GM12878 (cell line): ENCODE results near the gene LYPLA2. TPM values are rescaled to one million over a fixed set of nuclear protein-coding genes. Genes with fewer than 3 reads are reported as not detected.

ENCODE experiments used
- ATAC-seq: fragments of 200-7000 bp; cut with Tn5 transposase; 3 replicates; pipeline ENCODE4 v1.9.1; 2020; ENCODE audit warnings: mild to moderate bottlenecking, moderate library complexity
- BruUV-seq: library from RNA; stranded (reverse); fragments of 400-500 nt; replicated peaks from 2 replicates; lab custom pipeline; 2021; lab: Mats Ljungman, UMichigan
- CTCF ChIA-PET: fragments of 300-600 bp; sonication (Branson Sonifier 250); formaldehyde crosslinking; extraction: SDS; loops from one replicate; lab custom pipeline; 2021; ENCODE audit warnings: inconsistent platforms; lab: Yijun Ruan, JAX
- POLR2A ChIA-PET: fragments of 350-600 bp; formaldehyde crosslinking; extraction: SDS; loops from one replicate; lab custom pipeline; 2021; ENCODE audit warnings: inconsistent platforms; lab: Charles Lee
- RAD21 ChIA-PET: fragments of 300-600 bp; sonication (Branson Sonifier 250); formaldehyde crosslinking; loops from one replicate; lab custom pipeline; 2023; ENCODE audit warnings: antibody characterized with exemption; ENCODE audit not compliant: unreplicated experiment; lab: Charles Lee
- SMC1A ChIA-PET: fragments of 300-600 bp; sonication (Branson Sonifier 250); formaldehyde crosslinking; loops from one replicate; lab custom pipeline; 2023; ENCODE audit not compliant: unreplicated experiment, uncharacterized antibody; lab: Charles Lee
- DNase-seq: peaks from one replicate; pipeline ENCODE4 v3.0.0-alpha.2; 2011; ENCODE audit warnings: low read depth, low spot score
- FAIRE-seq: peaks from 3 replicates; lab custom pipeline; 2011; peaks lifted over from hg19 to GRCh38; lab: Jason Lieb, UNC
- H2AFZ ChIP-seq: 2 replicates; pipeline ENCODE4 v1.6.0; 2011; ENCODE audit warnings: low read depth, low read length, control low read depth; ENCODE audit not compliant: control insufficient read depth
- H3K27ac ChIP-seq: 2 replicates; pipeline ENCODE4 v1.5.1; 2011; ENCODE audit warnings: control low read depth; ENCODE audit not compliant: control insufficient read depth, insufficient read depth
- H3K27me3 ChIP-seq, 2 experiments: replicated peaks in 1 of 2; 2 replicates each; pipeline versions ENCODE4 v1.6.0 to v1.6.1; 2011; ENCODE audit warnings: low read length in 1 of 2; ENCODE audit not compliant: control insufficient read depth in 2 of 2, insufficient read depth in 2 of 2
- H3K36me3 ChIP-seq, 2 experiments: 2 replicates each; pipeline ENCODE4 v1.5.1; 2011; ENCODE audit warnings: low read length in 1 of 2; ENCODE audit not compliant: control insufficient read depth in 2 of 2, insufficient read depth in 2 of 2
- H3K4me1 ChIP-seq: 2 replicates; pipeline ENCODE4 v1.6.1; 2011; ENCODE audit warnings: mild to moderate bottlenecking, low read length, moderate library complexity, mixed read lengths; ENCODE audit not compliant: control insufficient read depth, insufficient read depth
- H3K4me2 ChIP-seq: 2 replicates; pipeline ENCODE4 v1.6.0; 2011; ENCODE audit warnings: control low read depth; ENCODE audit not compliant: control insufficient read depth, insufficient read depth
- H3K4me3 ChIP-seq: fragments of 200-600 bp; sonication (generic); 2 replicates; pipeline ENCODE4 v1.5.1; 2016
- H3K79me2 ChIP-seq: 2 replicates; pipeline ENCODE4 v1.6.0; 2011; ENCODE audit warnings: low read length; ENCODE audit not compliant: control insufficient read depth, insufficient read depth
- H3K9ac ChIP-seq: 2 replicates; pipeline ENCODE4 v1.8.0; 2011; ENCODE audit warnings: low read length, control low read depth, mixed read lengths; ENCODE audit not compliant: control insufficient read depth, insufficient read depth
- H3K9me3 ChIP-seq: replicated peaks from 3 replicates; pipeline ENCODE4 v1.5.1; 2011; ENCODE audit warnings: mild to moderate bottlenecking, low read length; ENCODE audit not compliant: control insufficient read depth, insufficient read depth
- H4K20me1 ChIP-seq: 2 replicates; pipeline ENCODE4 v1.6.0; 2011; ENCODE audit not compliant: control insufficient read depth, insufficient read depth
- BRCA1 ChIP-seq: IDR thresholded peaks from 2 replicates; pipeline ENCODE4 v1.6.1; 2011; ENCODE audit warnings: low read depth, low read length, improper control_type of control experiment
- CHD4 ChIP-seq: fragments of 200-600 bp; sonication (generic); IDR thresholded peaks from 2 replicates; pipeline ENCODE4 v1.6.1; 2016; ENCODE audit warnings: mild to moderate bottlenecking
- EZH2 ChIP-seq: IDR thresholded peaks from 2 replicates; pipeline ENCODE4 v1.6.1; 2012; ENCODE audit warnings: low read depth, mild to moderate bottlenecking, control low read depth, inconsistent platforms, low read length, borderline replicate concordance; ENCODE audit not compliant: control insufficient read depth
- POLR2A ChIP-seq: IDR thresholded peaks from 2 replicates; pipeline ENCODE4 v1.6.1; 2011; ENCODE audit warnings: low read depth, mild to moderate bottlenecking, low read length
- POLR2AphosphoS5 ChIP-seq: IDR thresholded peaks from 2 replicates; pipeline ENCODE4 v1.6.1; 2011; ENCODE audit warnings: mild to moderate bottlenecking, low read length, inconsistent platforms
- TAF1 ChIP-seq: IDR thresholded peaks from 2 replicates; pipeline ENCODE4 v1.6.1; 2011; ENCODE audit warnings: mild to moderate bottlenecking, low read depth, low read length, borderline replicate concordance
- TARDBP ChIP-seq: IDR thresholded peaks from 2 replicates; pipeline ENCODE4 v1.6.1; 2016; ENCODE audit warnings: borderline replicate concordance
- WGBS: methylation state at CpG from one replicate; pipeline ENCODE4 v1.1.6; 2016; ENCODE audit warnings: low lambda C conversion rate; ENCODE audit not compliant: insufficient replicate concordance, insufficient coverage; ENCODE audit errors: missing lambda C conversion rate; 5-methylcytosine and 5-hydroxymethylcytosine counted together
- in situ Hi-C: fragments of 300-500 bp; cut with MboI; formaldehyde crosslinking; loops from 9 replicates; pipeline ENCODE4 v1.14.3; 2018; ENCODE audit warnings: mixed read lengths
- intact Hi-C: fragments of 100-400 bp; cut with micrococcal nuclease; formaldehyde crosslinking; loops from one replicate; pipeline ENCODE4 v1.14.2; 2022; ENCODE audit not compliant: unreplicated experiment
- polyA plus RNA-seq, 11 experiments: library from polyadenylated mRNA; depleted of rRNA in 4 of 11; unstranded in 6 of 11; stranded (reverse) in 5 of 11; fragments of >200 nt; fragmentation: Nextera tagmentation in 4 of 11; fragmentation: Illumina TruSeq in 1 of 11; extraction: Ambion mirVana in 4 of 11; extraction: Trizol in 1 of 11; gene quantifications; 1 replicate in 1 of 11; 2 replicates in 10 of 11; pipeline versions ENCODE4 v1.2.1 to v1.2.3, GENCODE V29; 2011 to 2016; ENCODE audit warnings: inconsistent platforms in 2 of 11, missing spikeins in 2 of 11, low read depth in 1 of 11
- total RNA-seq, 4 experiments: library from RNA; depleted of rRNA in 3 of 4; stranded (reverse); fragments of >200 nt in 3 of 4; fragmentation: Illumina TruSeq in 1 of 4; extraction: Trizol in 1 of 4; gene quantifications; 2 replicates each; pipeline versions ENCODE4 v1.2.1 to v1.2.3, GENCODE V29; 2013 to 2021

Gene LYPLA2
- total and polyA plus RNA-seq, 10 of the 15 experiments (the other 5 are each of a cell fraction or from before 2014, with no cell fraction given): 2.7 to 129 (median 62.3) TPM

GRCh38 chr1:23795676-23796465, 4.9 kb downstream of the LYPLA2 start:
- no peaks in the 10 kb centered on the region for H3K9me3 ChIP-seq
- in situ Hi-C loops: loop anchor here (25.0 kb wide), 1 partner anchor 1441 kb away; the partner anchor contains the start of genes RSRP1 and SYF2
- peaks cover 12% of the 10 kb centered on the region for H3K4me1 ChIP-seq
- H2AFZ ChIP-seq: no peak overlapping the region
- SMC1A ChIA-PET: no interaction called here
- no TSS peak for BruUV-seq
- no peak overlapping the region for H3K27ac ChIP-seq
- DNase-seq: no peak
- RAD21 ChIA-PET: no interaction called here
- no peaks in the 10 kb centered on the region for H4K20me1 ChIP-seq
- WGBS: 97% methylated on average over 15 of the region's 16 CpGs
- H3K4me2 ChIP-seq: no peak overlapping the region
- no peak for ATAC-seq
- no peak for FAIRE-seq
- POLR2A ChIA-PET: no interaction called here
- no peak for TF ChIP-seq TARDBP
- 0 out of 2 replicates have a peak, but pooled peaks have one; percentile 9 for TF ChIP-seq POLR2AphosphoS5
- TF ChIP-seq, all 136 proteins: peak for 1
- CTCF ChIA-PET: no interaction called here
- H3K9ac ChIP-seq: no peak overlapping the region
- H3K36me3 ChIP-seq: peaks cover 4 to 16% of the 10 kb centered on the region in 2 experiments; a peak in 3 of 4 replicates
- no peak overlapping the region for H3K4me3 ChIP-seq
- H3K79me2 ChIP-seq: peaks cover 32% of the 10 kb centered on the region
- intact Hi-C loops: no loop called here
- no peaks in the 10 kb centered on the region for H3K27me3 ChIP-seq

GRCh38 chr1:23796466-23797271, 5.7 kb downstream of the LYPLA2 start:
- no peak overlapping the region for H3K4me3 ChIP-seq
- CTCF ChIA-PET: interaction anchor here (0.6 to 1.4 kb wide), 2 partner anchors 16 to 21 kb away, joined by 4 to 5 read pairs; no protein-coding TSS in a partner anchor
- H4K20me1 ChIP-seq: no peaks in the 10 kb centered on the region
- no peak for FAIRE-seq
- ATAC-seq: no peak
- DNase-seq: no peak
- peaks cover 12% of the 10 kb centered on the region for H3K4me1 ChIP-seq
- no peaks in the 10 kb centered on the region for H3K9me3 ChIP-seq
- H3K4me2 ChIP-seq: no peak overlapping the region
- no peak overlapping the region for H3K27ac ChIP-seq
- H3K36me3 ChIP-seq: peaks cover 4 to 16% of the 10 kb centered on the region in 2 experiments; a peak in 3 of 4 replicates
- peaks cover 24% of the 10 kb centered on the region for H3K79me2 ChIP-seq
- intact Hi-C loops: no loop called here
- no peak overlapping the region for H3K9ac ChIP-seq
- in situ Hi-C loops: loop anchor here (25.0 kb wide), 1 partner anchor 1441 kb away; the partner anchor contains the start of genes RSRP1 and SYF2
- 94% methylated on average over 15 of the region's 17 CpGs for WGBS
- RAD21 ChIA-PET: no interaction called here
- no TSS peak for BruUV-seq
- SMC1A ChIA-PET: interaction anchor here (0.6 kb wide), 1 partner anchor 18 kb away, joined by 3 read pairs; the partner anchor contains the start of gene PITHD1
- POLR2A ChIA-PET: no interaction called here
- H2AFZ ChIP-seq: no peak overlapping the region
- TF ChIP-seq TAF1 (no peak), BRCA1 (no peak), EZH2 (no peak), CHD4 (no peak), POLR2A (peak; percentile 27; the same call in 1 of the 2 replicates)
- TF ChIP-seq, all 136 proteins: peak for 1
- H3K27me3 ChIP-seq: no peaks in the 10 kb centered on the region
